Myocyte (in vitro differentiated cells): Measurements from ENCODE around the gene NUCKS1. TPM values are rescaled to one million over a fixed set of nuclear protein-coding genes. Genes with fewer than 3 reads are reported as not detected.
A peak's percentile ranks its signal among the peaks of the same experiment; 100 is the strongest.
"Not testable (repeated sequence)": the region's sequence is repeated elsewhere in the genome, so short reads cannot be mapped to it uniquely, and the experiment has no call there.

Source experiments
- DNase-seq: peaks from one replicate; pipeline ENCODE4 v3.0.0-alpha.2; 2012; ENCODE audit warnings: low read depth
- total RNA-seq: library from RNA; depleted of rRNA; stranded (reverse); fragments of >200 nt; gene quantifications from 2 replicates; pipeline ENCODE4 v1.2.3, GENCODE V29; 2014

NUCKS1 gene
- total RNA-seq, 1 donor from 2014 or later: 151 TPM

DNA sequence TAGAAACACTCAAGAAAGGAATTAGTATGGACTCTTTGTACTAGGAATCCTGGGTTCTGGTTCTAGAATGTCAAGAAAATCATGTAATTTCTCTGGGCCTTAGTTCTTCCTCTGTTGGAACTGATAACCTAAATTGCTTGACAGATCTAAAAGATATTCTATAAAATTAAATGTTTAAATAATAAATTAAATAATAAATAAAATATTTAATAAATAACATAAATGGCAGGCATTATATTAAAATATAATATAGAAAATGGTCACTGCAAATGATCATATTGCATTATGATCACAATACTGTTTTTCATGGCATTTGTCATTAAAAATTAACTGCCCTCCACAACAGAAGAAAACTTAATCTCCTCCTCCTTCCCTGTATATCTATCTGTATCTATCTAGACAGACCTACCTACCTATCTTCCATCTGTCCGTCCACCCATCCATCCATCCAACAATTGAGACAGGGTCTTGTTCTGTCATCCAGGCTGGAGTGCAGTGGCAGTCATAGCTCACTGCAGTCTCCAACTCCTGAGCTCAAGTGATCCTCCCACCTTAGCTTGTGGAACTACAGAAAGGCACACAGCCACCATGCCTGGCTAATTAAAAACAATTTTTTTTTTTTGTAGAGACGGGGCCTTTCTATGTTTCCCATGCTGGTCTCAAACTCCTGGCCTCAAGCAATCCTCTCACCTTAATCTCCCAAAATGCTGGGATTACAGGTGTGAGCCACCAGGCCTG, 16.4 kb downstream of the NUCKS1 start:
- no peak for DNase-seq

DNA sequence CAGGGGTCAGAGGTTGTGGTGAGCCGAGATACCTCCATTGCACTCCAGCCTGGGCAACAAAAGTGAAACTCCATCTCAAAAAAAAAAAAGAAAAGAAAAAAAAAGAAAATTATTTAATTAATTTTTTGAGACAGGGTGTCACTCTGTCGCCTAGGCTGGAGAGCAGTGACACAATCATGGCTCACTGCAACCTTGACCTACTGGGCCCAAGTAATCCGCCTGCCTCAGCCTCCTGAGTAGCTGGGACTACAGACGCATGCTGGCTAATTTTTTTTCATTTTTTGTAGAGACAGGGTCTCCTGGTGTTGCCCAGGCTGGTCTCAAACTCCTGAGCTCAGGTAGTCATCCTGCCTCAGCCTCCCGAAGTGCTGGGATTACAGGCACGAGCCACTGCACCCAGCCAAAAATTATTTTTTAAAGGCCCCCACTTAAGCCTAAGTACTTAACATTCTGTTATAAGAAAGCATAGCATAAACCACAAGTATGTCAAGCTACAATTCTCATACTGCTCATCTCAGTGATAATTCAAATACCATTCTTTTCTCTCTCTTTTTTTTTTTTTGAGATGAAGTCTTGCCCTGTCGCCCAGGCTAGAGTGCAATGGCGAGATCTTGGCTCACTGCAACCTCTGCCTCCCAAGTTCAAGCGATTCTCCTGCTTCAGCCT, 19.9 kb downstream of the NUCKS1 start:
- no peak for DNase-seq

DNA sequence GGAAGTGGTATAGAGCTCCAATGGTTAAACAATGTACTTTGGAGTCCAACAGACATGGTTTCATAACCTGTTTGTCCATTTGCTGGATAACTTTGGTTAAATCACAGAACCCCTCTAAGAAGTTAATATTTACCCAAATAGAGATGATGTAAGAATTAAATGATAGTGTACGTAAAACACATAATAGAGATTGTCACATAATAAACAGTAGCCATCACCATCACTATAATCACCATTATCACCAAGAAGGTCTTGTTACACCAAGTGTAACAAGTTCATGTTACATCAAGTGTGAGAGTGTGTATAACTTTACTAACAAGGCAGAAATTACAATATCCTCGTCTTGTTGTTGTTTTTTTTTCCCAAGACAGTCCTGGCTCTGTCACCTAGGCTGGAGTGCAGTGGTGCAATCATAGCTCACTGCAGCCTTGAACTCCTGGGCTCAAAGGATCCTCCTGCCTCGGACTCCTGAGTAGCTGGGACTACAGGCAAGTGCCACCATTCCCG, 23.3 kb downstream of the NUCKS1 start:
- DNase-seq: no peak

DNA sequence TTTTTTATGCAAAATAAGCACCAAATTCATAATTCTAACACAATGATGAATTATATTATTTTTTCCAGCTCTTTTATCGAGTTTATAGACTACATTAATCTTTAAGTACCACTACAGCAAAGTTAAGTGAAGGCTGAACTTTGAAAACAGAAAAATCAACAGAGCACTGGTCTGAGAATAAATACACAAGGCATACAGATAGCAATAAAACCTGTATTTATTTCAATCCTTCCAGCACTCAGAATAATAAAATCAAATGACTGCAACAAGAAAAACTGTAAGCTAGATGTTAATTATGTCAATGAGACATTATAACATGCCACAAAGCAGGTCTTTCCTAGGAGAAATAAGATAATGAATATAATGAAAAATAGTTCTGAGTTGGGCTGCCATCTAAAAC, 24.5 kb downstream of the NUCKS1 start:
- no peak for DNase-seq

DNA sequence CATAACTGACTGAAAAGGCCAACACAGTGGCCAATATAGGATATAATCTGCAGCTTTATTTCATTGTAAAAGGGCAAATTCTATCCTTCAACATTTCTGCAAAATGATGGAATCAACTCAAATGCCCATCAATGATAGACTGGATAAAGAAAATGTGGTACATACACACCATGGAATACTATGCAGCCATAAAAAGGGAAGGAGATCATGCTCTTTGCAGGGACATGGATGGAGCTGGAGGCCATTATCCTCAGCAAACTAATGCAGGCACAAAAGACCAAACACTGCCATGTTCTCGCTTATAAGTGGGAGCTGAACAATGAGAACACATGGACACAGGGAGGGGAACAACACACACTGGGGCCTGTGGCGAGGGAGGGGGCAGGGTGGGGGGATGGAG, 29.2 kb downstream of the NUCKS1 start:
- DNase-seq: not testable (repeated sequence)

DNA sequence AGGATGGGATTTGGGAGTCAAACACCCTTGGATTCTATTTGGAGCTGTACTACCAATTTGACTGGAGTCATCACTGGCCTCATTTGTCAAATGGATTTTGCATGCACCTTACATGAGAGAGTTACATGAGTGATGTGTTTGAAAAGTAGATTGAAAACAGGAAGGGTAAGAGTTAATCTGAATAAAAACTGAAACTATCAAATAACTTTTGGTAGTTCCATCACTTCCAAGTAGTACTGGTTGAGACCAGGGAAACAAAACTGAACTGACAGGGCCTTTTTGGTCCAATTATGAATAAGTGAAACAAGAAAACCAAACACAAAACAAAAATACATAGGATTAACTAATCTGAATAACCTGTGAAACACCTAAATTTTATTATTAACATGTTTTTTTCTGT, 30.2 kb downstream of the NUCKS1 start:
- DNase-seq: no peak

DNA sequence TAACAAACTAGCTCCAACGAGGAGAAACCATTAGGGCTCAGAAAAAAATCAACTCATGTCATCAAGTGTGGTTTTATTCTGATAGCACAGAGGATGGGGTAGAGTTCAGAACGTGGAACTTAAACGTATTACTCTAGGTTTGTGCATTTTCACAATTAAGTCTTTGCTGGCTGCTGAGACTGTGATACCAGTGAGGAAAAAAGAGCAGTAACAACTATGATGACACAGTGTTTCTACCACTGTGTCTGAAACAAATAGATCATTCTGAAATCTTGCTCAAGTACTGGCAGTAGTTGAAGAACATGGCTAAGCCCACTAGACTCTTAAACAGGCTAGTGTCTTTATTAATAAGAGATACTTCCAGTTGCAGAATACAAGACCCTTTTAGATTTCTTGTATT, 31.0 kb downstream of the NUCKS1 start:
- no peak for DNase-seq

DNA sequence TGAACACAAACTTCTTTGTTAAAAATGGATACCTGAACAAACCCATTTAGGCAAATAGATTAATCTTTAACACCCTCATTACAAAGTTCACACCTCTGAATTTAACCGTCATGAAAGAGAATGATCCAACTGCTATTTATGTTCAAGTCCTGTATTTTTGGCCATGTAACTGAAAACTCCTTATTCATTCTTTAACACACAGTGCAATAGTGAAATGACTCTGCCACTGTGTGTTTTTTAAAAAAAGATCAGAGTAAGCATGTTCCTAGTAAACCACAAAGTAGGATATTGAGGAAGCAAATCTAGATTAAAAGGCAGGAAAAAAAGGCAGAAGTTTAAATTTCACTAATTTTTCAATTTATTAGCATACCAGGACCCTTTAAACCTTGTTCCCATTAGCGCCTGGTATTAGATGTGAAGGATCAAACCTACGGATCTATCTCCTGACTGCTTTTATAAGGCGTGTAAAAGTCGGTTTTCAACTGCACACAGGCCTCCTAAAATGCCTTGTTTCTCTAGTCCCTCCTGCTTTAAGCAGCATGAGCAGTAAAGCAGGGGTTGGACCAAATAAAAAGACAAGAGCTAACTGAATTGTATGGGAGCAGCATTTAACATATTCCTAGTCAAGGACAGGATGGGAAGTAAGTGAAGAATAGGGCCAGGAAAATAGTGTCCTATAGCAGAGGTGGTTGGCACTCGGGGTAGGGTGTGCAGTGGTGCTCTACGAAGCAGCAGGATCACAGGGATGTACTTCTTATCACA, 33.4 kb downstream of the NUCKS1 start:
- DNase-seq: no peak

DNA sequence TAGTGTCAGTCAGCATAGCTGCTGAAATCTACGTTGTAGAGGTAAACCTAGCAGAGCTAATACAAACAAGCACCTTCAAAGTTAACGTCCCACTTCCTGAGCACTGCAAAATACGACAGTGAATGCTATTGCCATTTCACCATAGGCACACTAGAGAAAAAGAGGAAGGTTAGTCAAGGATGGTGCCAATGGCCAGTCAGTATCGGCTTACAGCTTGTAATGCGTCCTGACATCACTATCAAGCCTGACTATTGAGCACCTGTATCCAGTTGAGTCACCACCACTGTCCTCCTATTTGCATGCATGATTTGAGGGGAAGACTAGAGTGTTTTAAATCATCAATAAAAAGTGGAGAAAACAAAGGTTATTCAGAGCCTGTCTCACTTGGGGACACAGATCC, 34.4 kb downstream of the NUCKS1 start:
- DNase-seq: no peak

DNA sequence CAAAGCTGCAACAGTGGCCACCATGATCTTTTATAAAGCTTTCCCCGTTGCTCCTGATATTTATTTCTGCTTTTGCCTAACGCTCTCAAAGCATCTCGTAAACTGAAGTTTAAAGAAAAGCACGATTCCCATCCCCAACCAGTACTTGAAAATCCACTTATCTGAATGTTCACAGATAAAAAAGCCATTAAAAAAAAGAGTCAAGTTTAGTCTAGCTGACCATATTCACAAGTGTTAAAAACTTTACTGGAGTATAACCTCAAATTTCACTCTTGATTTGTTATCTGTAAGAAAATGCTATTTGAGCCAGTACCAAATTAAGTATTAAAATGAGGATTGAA, 35.1 kb downstream of the NUCKS1 start:
- no peak for DNase-seq

DNA sequence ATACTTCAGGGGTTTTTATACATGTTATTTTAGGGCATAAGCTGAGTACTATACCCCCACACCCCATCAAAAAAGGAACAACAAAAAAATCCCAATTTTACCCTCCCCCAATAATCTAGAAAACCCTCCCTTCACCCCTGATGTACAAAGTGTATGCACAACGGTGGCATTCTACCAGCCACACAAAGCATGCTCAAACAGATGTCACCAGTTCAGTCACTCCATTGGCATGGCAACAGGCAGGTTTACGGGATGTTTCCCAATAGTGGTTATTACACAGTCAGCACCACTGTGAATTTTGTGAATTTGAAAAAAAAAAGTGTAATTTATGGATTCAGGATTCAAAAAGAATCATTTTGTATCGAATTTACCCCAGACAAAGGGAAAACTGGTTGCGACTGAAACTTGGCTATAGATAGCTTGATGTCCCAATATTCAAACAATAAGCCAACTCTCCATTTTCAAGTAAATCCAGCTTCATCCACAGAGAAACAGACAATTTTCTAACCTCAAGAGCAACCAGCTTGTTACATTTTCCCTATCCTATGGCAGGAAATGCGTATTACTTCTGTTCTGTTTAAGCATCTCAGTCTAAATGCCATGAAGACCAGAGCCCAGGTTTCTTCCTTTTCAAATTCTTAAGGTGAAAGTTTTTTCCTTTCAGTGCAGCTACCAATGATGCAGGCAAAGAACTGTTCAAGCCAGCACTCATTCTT, 35.6 kb downstream of the NUCKS1 start:
- DNase-seq: peak; percentile 35

DNA sequence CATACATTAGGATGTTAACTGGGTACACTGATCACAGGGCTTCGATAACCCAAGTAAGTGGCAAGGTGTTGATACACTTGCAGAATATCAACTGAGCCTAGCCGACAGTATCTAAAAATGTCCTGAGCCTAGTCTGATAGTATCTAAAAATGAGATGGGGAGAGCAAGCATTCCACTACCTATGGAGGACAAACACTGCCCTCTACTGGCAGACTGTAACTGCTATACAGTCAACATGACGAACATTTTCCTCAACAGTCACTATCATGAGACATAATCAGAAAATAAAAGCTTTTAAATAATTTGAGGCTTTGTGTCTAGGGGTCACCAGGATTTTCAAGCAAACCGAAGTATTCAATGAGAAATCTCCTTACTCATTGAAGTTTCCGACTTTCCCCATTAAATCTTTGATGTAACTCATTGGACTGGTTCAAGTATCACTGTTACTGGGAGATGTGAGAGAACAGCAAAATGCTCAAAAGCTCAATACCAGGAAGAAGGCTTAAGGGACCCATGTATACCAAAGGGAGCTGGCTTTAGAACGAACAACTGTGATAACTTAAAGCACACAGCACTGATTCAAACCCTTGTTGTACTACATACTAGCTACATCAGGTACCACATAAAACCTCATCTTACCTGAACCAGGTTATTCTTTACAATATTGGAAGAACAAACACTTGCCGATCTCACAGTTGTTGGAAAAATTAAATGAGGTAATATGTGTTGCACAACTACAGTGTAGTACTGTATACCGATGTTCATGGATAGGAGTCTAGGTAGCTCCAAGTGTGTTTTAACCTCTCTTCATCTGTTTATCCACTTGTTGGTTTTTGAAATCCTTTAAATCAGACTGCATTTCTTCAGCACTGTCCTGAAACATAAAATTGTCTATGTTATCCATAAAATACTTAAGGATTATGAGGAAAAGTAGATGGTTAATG, 38.6 kb downstream of the NUCKS1 start:
- DNase-seq: peak; percentile 85

DNA sequence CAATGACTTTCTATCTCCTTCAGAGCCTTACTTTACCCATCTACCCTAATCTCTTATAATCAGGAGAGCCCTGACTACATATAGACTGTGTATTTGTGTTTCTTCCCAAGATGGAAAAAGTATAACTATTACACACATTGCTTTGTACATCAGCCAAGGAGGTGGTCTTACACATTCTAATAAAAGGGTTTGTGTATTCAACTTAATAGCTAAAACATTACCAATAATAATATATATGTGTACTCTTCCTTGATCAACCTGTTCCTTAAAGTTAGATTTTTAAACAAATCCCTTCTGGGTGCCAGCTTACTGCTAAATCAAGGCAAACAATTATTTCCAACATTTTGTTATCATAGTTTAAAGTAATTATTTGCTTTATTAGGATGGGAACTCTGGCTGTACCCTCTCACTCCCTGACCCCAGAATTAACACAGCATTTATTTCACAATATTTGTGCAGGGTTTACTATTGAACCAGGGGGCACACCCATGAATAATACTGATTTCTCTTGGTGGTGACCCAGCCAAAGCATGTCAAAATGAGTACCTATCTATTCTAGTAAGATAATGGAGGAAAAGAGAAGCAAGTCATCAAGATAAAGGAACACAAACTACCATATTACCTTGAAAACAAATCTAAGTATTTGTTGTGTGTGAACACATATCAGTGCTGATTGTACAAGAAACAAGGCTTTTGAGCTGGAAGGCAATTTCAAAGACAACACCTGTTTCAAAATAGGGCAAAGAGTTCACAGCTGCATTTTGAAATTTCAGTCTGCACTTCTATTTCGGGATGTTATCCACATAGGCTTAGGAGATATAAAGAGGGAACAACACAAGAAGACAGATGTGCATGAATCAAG, 39.5 kb downstream of the NUCKS1 start:
- DNase-seq: no peak

DNA sequence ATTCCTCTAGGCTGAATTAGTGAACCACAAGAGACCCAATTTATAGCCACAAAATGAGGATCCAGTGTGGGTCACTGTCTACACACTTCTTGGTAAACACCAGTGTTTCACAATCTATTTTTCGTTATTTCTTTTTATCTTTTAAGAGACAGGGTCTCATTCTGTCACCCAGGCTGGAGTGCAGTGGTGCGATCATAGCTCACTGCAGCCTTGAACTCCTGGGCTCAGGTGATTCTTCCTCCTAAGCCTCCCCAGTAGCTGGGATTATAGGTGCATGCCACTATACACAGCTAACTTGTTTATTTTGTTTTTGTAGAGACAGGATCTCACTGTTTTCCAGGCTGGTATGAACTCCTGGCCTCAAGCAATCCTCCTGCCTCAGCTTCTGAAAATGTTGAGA, 40.3 kb downstream of the NUCKS1 start:
- DNase-seq: no peak

DNA sequence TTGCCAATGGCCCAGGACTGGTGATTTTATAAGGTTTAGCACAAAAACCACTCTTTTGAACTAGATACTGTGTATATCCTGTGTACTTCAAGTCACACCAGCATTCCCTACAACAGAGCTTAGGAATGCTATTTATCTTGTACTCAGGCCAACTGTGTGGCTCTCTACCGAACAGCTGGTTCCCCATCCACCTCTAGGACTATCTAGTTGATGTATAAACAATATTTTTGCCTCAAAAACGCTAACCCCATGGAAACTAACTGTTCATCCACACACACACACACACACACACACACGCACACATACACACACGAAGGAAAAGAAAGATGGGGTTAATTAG, 41.0 kb downstream of the NUCKS1 start:
- peak; percentile 83 for DNase-seq

DNA sequence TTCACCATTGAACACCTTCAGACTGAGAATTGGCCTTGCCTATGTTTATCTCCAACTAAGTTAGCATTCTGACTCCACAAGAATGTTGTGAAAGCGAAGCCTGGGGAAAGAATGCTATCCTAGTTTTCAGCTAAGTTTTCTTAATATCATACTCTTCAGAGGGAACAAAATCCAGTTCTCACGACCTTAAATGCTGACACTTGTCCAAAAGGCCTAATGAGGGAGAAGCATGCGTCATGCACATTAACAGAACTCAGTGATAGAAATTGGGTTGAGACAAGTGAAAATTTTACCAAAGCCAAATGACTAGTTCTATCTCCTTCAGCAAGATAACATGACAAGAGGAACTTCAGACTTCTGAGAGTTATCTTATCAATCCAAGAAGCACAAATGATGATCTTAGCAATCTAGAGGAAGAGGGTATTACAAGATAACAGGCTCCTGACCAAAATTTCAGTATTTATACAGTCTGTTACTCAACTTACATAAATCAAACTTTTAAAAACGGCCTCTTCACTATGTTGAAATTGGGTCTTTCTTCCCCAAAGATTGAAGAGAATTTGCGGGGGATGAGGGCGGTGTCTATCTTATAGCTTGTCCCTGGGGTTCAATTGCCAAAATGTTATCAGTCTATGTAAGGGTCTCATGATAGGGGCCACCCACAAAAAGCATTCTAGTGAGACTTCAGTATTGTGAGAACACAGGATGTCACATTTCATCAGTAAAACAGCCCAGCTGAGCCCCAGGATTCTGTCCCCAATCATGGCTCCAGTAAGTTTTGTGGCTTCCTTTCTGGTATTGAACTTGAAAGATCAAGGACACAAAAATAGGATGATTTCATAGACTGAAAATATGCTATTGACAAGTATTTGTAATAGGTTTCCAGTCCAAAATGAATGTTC, 43.1 kb downstream of the NUCKS1 start:
- DNase-seq: no peak

DNA sequence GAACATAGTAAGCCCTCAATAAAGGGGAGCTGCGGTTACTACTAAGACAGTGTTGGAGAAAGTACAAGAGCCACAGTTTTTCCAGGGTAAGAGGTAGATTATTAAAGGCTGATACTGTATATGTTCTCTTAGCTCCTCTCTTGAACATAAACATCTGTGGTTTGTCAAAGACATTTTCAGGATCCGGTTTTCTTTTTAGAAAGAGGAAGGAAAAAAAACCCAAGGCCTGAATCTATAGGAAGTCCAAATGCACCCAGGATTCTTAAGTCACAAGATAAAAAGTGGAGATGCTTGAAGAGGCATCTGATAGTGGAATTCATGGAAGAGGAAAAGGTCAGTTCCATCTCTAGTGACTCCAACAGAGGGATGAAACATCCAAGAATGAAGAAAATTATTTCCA, 45.1 kb downstream of the NUCKS1 start:
- no peak for DNase-seq

DNA sequence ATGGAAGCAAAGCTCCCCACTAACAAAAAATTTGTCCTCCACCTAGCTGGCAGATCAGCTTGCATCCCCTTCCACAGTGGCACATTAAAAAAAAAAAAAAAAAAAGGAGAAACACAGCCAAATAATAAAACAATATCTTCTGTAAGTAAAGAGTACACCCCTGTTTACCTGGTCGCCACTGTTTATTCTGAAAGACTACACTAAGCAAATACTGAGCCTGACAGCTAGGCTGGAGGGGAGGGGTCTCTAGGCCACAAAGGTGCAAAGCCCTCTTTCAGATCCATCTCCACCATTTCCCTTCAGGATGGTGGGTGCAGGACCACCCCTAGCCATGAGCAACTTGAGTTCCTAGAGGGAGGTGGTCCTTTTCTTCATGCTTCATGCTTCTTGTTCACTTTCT, 46.9 kb downstream of the NUCKS1 start:
- no peak for DNase-seq

DNA sequence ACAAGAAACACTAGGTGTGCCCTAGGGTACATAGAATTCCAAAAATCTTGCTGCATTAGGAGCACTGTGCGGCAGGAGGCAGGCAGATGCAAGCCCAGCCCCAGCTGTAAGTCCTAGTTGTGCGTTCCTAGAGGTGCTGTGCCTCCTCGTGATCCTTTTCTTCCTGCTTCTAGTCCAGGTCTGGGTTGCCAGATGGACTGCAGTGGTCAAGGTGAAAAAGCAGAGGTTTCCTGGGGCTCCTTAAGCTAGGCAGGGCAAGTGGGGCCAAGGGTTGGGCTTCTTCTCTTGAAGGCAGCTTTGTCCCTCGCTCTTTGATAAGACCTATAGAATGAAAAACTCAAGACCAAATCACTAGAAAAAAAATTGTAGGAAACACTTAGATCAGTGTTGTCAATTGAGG, 48.1 kb downstream of the NUCKS1 start:
- no peak for DNase-seq
